Motor neuron (in vitro differentiated cells): ENCODE measurements around the gene OR10H1. TPM values are rescaled to one million over a fixed set of nuclear protein-coding genes. Genes with fewer than 3 reads are reported as not detected.
"Not testable (repeated sequence)": the region's sequence is repeated elsewhere in the genome, so short reads cannot be mapped to it uniquely, and the experiment has no call there.

ENCODE experiments used
- ATAC-seq, 8 experiments: fragments of 200-7000 bp; cut with Tn5 transposase; replicated peaks in 6 of 8; 2 replicates each; pipeline ENCODE4 v1.8.0; 2021; ENCODE audit warnings: mild to moderate bottlenecking in 8 of 8, moderate library complexity in 8 of 8
- H3K27ac ChIP-seq, 2 donors: fragments of 250-450 bp; sonication (Bioruptor Pico); 2 replicates each; pipeline ENCODE4 v1.9.0; 2021; ENCODE audit warnings: antibody characterized with exemption in 2 of 2, mild to moderate bottlenecking in 2 of 2, moderate library complexity in 1 of 2
- H3K4me1 ChIP-seq, 2 donors: fragments of 250-450 bp; sonication (Bioruptor Pico); replicated peaks in 1 of 2; 2 replicates each; pipeline ENCODE4 v1.6.1; 2021; ENCODE audit warnings: antibody characterized with exemption in 2 of 2, mild to moderate bottlenecking in 2 of 2, moderate library complexity in 1 of 2
- H3K4me3 ChIP-seq, 5 donors: fragments of 250-450 bp; sonication (Bioruptor Pico); 2 replicates each; pipeline ENCODE4 v1.9.0; 2021; ENCODE audit warnings: antibody characterized with exemption in 5 of 5, mild to moderate bottlenecking in 5 of 5, moderate library complexity in 4 of 5
- WGBS, 10 experiments: fragments of 450-650 bp; shearing (Covaris generic); methylation state at CpG; one replicate each; pipeline ENCODE4 v1.0.0; 2022; 5-methylcytosine and 5-hydroxymethylcytosine counted together
- in situ Hi-C, 9 experiments: fragments of 400-800 bp; cut with MboI; loops; one replicate each; pipeline ENCODE4 v1.15.0; 2021; ENCODE audit warnings: low sequenced_read_pairs in 9 of 9, low pct_unique_long_range_greater_than_20kb in 2 of 9; ENCODE audit not compliant: unreplicated experiment in 9 of 9
- total RNA-seq, 8 experiments: library from RNA; unstranded; fragments of 300-600 nt; gene quantifications; 2 replicates each; pipeline versions ENCODE4 v1.2.3 to v1.2.4, GENCODE V29; 2022

Gene OR10H1
- total RNA-seq, 8 experiments from 2014 or later: 0.09 to 0.33 (median 0.15) TPM; not detected in 3

DNA sequence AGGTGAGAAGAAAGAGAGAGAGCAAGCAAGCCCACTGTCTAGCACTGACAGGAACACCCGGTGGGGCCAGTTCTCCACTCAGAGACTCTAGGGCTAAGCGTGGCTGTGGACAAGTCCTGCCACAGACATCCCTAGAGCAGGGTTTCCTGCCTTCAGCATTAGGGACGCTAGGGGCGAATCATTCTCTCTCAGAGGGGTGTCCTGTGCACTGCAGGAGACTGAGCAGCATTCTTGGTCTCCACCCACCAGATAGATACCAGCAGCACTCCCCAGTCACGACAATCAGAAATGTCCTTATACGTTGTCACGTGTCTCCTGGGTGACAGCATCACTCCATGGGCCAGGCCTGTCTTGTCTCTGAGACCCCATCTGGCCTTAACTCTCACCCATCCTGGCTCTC, 1.5 kb downstream of the OR10H1 start:
- 0 to 83% (median 10%) methylated on average over 1 to 4 of the region's 7 CpGs; no CpG with 5 or more reads in 1 of the 10 experiments for WGBS, 10 experiments
- ATAC-seq: no peak
- in situ Hi-C loops: no loop called here
- Histone ChIP-seq H3K4me1 (no peaks in the 10 kb centered on the region), H3K4me3 (no peak overlapping the region), H3K27ac (no peak overlapping the region)

DNA sequence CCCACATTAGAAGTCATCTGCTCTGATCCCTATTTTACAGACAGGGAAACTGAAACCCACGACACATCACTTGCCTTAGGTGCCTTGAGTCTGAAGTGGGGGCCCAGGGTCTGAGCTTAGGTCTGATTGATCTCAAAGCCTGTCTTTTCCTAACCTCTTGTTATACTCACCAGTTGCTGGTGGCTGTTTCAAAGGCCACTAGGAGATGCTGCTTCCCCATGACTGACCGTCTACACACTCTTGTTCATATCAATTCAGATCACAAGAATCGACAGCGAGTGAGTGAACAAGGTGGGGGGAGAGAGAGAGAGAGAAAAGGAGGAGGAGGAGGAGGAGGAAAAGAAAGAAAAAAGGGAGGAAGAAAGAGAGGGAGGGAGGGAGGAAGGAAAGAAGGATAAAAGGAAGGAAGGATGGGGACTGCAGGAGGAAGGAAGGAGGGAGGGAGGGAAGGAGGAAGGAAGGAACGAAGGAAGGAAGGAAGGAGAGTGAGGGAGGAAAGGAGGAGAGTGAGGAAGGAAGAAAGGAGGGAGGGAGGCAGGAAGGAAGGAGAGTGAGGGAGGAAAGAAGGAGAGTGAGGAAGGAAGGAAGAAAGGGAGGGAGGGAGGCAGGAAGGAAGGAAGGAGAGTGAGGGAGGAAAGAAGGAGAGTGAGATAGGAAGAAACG, 3.3 kb downstream of the OR10H1 start:
- ATAC-seq: peak in 1 of 8 experiments; percentile 30
- H3K4me3 ChIP-seq: no peak overlapping the region
- WGBS, 10 experiments: 0 to 42% (median 14%) methylated on average over 1 to 6 of the region's 6 CpGs; no CpG with 5 or more reads in 2 of the 10 experiments
- H3K4me1 ChIP-seq: no peaks in the 10 kb centered on the region
- no peak overlapping the region for H3K27ac ChIP-seq
- in situ Hi-C loops: no loop called here

DNA sequence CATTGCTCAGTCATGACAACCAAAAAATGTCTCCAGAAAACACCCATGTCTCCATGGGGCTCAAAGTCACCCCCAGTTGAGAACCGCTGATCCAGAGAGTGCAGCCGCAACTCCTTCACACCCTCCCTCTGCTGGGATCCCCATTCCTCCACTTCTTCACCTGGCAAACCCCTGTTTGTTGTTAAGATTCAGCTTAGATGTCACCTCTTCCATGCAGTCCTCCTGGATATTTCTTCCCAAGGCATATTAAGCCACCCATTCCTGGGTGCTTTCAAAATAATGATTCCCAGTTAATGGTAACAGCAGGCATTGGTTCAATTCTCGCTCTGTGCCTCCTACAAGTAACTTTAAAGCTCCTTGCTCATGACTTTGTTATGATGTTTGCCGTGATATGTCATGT, 4.0 kb downstream of the OR10H1 start:
- Histone ChIP-seq H3K27ac (no peak overlapping the region), H3K4me1 (no peaks in the 10 kb centered on the region), H3K4me3 (no peak overlapping the region)
- in situ Hi-C loops: no loop called here
- 0 to 60% (median 17%) methylated on average over 1 to 3 of the region's 4 CpGs; no CpG with 5 or more reads in 3 of the 10 experiments for WGBS, 10 experiments
- no peak for ATAC-seq

DNA sequence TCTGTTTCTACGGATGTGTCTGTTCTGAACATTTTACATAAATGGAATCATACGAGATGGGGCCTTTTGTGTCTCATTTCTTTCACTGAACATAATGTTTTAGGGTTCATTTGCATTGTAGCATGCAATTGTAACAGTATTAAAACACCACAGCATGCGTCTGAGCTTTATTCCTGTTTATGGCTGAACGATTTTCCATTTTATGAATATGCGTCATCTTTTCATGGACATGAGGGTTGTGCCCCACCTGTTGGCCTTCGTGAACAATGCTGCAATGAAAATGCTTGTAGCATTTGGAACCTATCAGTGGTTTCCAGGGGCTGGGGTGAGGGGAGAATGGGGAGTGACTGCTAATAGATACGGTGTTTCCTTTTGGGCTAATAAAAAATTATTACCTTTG, 5.1 kb downstream of the OR10H1 start:
- H3K27ac ChIP-seq: no peak overlapping the region
- WGBS, 10 experiments: 0 to 100% (median 27%) methylated on average over 1 to 7 of the region's 7 CpGs
- H3K4me1 ChIP-seq: no peaks in the 10 kb centered on the region
- peak in 3 of 8 experiments; percentile 90 to 92 (median 90) for ATAC-seq
- in situ Hi-C loops: no loop called here
- no peak overlapping the region for H3K4me3 ChIP-seq

DNA sequence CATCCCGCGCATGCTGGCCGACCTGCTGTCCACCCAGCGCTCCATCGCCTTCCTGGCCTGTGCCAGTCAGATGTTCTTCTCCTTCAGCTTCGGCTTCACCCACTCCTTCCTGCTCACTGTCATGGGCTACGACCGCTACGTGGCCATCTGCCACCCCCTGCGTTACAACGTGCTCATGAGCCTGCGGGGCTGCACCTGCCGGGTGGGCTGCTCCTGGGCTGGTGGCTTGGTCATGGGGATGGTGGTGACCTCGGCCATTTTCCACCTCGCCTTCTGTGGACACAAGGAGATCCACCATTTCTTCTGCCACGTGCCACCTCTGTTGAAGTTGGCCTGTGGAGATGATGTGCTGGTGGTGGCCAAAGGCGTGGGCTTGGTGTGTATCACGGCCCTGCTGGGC, 21.2 kb downstream of the OR10H1 start:
- H3K4me3 ChIP-seq, H3K4me1 ChIP-seq, ATAC-seq, H3K27ac ChIP-seq, in situ Hi-C loops: not testable (repeated sequence)
- WGBS, 10 experiments: 60% methylated on average over 1 of the region's 18 CpGs; no CpG with 5 or more reads in 9 of the 10 experiments

DNA sequence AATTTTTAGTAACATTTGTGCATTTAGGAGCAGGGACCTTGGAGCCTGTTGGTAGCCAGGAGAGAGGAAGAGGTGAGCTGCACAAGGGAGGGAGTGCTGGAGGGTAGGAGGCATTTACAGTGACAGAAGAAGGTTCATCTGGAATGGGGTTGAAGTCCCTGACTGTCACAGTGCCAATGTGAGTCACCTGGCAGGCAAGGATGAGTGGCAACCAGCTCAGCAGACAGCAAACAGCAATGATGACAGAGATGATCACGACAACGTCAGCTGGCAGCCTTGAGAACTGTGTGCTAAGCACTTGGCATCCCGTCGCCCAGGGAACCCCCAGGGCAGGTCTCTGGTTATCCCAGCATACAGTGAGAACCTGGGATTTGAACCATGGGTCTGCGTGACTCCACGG, 25.4 kb downstream of the OR10H1 start:
- H3K4me3 ChIP-seq: no peak overlapping the region

DNA sequence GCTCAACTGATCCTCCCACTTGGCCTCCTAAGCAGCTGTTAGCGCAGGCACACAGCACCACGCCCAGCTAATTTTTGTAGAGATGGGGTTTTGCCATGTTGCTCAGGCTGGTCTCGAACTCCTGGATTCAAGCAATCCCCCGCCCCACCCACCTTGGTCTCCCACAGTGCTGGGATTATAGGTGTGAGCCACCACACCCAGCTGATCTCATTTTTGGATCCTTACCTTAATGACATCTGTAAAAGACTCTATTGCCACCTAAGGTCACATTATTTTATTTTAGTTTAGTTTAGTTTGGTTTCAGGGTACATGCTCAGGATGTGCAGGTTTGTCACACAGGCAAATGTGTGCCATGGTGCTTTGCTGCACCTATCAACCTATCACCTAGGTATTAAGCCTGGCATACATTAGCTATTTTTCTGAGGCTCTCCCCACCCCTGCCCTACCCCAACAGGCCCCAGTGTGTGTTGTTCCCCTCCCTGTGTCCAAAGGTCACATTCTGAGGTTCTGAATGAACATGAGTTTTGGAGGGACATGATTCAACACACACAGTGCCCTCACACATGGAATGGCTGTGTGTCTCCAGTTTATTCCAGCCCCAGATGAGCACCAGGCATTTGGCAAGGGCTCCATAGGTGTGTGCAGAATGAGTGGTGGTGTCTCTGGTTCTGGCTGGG, 26.7 kb downstream of the OR10H1 start:
- WGBS, 10 experiments: 10 to 60% (median 30%) methylated on average over 1 to 2 of the region's 4 CpGs; no CpG with 5 or more reads in 7 of the 10 experiments
- in situ Hi-C loops: no loop called here
- no peak for ATAC-seq
- Histone ChIP-seq H3K4me1 (no peaks in the 10 kb centered on the region), H3K4me3 (no peak overlapping the region), H3K27ac (no peak overlapping the region)

More for the DNA sequence above, 25.4 kb downstream of the OR10H1 start:
- in situ Hi-C loops: no loop called here
- Histone ChIP-seq H3K27ac (no peak overlapping the region), H3K4me1 (no peaks in the 10 kb centered on the region)
- peak in 1 of 8 experiments; percentile 11 for ATAC-seq
- 0 to 27% (median 19%) methylated on average over 1 to 5 of the region's 6 CpGs; no CpG with 5 or more reads in 5 of the 10 experiments for WGBS, 10 experiments

DNA sequence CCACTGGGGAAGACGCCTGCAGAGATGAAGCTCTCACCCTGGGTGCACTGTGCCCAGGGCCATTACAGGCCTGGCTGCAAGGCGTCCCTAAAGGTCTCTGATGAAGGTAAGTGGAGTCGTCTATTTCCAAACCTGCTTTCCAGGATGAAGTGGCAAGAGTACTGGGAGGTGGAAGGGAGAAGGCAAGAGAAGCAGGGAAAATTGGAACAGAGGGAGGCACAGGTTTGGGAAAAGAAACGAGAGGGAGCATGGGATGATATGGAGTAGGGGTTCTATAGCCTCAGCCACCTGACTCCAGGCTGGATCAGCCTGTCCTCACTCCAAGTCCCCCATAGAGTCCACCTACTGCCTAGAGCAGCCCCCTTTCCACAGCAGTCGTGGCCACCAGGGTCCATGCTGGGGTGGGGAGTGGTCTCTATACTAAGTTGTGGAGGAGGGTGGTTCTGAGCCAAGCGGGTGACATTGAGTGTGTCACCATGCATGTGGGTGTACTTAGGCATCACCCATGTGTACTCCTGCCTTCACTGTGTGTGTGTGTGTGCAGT, 27.8 kb downstream of the OR10H1 start, which contains the start of gene OR10H5:
Gene OR10H5 (plus strand): TSS at position 51 of the 545 bp plus-strand sequence. CDS start 6,388 bp downstream, outside the sequence.
- no peak for ATAC-seq
- no peaks in the 10 kb centered on the region for H3K4me1 ChIP-seq
- H3K4me3 ChIP-seq: no peak within 1 kb of the TSS
- in situ Hi-C loops: no loop called here
- no peak within 1 kb of the TSS for H3K27ac ChIP-seq
- 0 to 60% (median 20%) methylated on average over 1 to 6 of the region's 6 CpGs; no CpG with 5 or more reads in 2 of the 10 experiments for WGBS, 10 experiments

DNA sequence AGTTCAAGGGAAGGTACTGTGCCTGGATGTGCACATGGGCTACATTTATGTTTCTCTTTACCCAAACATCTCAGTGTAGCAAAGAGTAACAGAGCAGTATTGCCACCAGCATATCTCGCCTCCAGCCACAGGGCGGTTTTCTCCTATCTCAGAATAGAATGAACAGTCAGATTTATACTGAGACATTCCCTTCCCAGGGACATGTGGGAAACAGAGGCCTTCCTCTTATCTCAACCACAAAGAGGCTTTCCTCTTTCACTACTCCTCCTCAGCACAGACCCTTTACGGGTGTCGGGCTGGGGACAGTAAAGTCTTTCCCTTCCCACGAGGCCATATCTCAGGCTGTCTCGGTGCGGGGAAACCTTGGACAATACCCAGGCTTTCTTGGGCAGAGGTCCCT, 32.6 kb downstream of the OR10H1 start:
- H3K4me3 ChIP-seq, H3K27ac ChIP-seq, in situ Hi-C loops, H3K4me1 ChIP-seq, ATAC-seq: not testable (repeated sequence)
- WGBS, 10 experiments: 10 to 68% (median 51%) methylated on average over 2 to 7 of the region's 7 CpGs; no CpG with 5 or more reads in 4 of the 10 experiments

DNA sequence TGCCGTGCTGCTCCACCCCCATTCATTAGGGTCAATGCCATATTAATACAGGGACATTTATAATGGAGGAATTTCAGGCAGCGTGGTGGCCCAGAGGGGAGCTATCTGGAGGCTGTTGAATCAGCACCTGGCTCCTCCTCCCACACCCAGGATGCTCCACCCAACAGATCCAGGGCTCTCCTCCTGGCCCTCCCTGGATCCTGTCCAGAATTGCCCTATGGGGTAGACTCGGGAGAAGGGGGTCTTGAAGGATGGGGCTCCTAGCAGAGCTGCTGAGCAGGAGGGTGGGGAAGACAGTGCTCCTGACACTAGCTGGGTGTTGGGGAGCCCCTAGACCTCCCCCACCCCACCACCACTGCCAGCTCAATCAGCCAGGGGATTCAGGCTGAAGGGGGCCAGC, 33.3 kb downstream of the OR10H1 start:
- Histone ChIP-seq H3K4me1 (no peaks in the 10 kb centered on the region), H3K27ac (no peak overlapping the region), H3K4me3 (no peak overlapping the region)
- in situ Hi-C loops: no loop called here
- 0 to 20% (median 20%) methylated on average over 1 of the region's 3 CpGs; no CpG with 5 or more reads in 7 of the 10 experiments for WGBS, 10 experiments
- ATAC-seq: no peak

DNA sequence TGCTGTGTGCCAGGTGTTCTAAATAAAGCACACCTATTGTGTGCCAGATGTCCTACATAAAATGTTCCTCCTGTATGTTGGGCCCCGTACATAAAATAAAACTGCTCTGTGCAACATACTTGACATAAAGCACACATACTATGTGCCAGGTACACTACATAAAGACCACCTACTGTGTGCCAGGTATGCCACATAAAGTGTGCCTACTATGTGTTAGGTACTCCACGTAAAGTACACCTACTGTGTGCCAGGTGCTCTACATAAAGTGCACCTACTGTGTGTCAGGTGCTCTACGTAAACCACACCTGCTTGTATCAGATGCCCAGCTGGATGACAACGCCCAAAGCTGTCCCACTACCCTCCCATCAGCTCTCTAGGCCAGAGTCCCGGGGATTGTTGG, 33.8 kb downstream of the OR10H1 start:
- in situ Hi-C loops: no loop called here
- Histone ChIP-seq H3K4me1 (no peaks in the 10 kb centered on the region), H3K27ac (no peak overlapping the region), H3K4me3 (no peak overlapping the region)
- no peak for ATAC-seq
- WGBS, 10 experiments: 30 to 80% (median 43%) methylated on average over 1 to 5 of the region's 5 CpGs; no CpG with 5 or more reads in 1 of the 10 experiments

DNA sequence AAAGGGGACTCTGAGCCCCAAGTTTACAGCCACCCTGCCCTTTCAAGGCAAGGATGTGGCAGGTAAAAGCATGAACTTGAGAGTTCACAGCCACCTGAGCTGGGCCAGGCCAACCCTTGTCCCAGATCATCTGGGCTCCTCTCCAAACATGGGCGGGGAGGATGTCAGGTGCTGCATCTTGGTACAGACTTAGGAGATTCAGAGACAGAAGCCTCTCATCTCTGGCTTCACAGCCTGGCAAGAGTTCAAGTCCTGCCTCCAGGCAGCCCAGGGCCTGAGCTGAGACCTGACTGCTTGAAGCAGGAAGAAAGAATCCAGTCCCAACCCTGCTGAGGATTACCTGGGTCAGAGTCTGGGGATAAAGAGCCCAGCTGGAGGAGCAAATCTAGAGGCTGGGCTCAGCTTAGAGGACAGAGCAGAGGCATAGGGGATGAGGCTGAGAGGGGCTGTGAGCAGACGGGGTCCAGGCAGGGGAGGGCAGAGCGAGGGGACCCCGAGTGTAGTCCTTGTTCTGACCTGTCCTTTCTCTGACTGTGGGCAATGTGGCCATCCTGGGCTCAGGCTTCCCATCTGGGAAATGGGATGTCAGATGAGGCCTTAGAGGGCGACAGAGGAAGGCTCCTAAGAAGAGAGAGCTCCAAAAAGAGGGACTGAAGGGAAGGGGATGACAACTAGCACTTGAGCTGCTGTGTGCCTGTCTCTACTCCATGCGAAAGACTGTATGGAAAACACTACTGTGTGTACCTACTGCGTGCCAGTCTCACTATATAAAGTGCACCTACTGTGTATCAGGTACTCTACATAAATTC, 34.6 kb downstream of the OR10H1 start:
- Histone ChIP-seq H3K27ac (no peak overlapping the region), H3K4me3 (no peak overlapping the region), H3K4me1 (no peaks in the 10 kb centered on the region)
- in situ Hi-C loops: no loop called here
- WGBS, 10 experiments: 0 to 71% (median 33%) methylated on average over 1 to 3 of the region's 7 CpGs; no CpG with 5 or more reads in 3 of the 10 experiments
- no peak for ATAC-seq
